ENCODE results near the gene ROR1.
A peak's percentile ranks its signal among the peaks of the same experiment; 100 is the strongest.

The ROR1 gene

GRCh38 chr1:64162804-64163203 lies 389.0 kb downstream of the ROR1 start:
- no peak for DNase-seq

DNA sequence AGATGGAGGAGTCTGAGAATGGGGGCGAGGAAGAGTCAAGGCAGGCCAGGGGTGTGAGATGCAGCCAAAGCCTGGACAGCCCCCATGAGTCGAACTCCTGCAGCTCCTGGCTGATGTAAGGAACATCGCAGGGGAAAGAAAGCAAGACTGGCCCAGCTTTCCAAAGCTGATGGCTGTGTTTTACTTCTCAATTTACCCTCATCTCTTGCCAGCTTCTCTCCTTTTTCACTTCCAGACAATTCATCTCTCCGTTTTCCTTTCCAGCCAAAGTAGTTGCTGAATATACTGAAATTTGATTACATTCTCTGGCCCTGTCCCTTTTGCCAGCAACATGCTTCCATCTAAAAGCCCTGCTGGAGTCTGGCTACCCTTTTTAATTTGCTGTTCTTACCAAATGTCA lies 389.6 kb downstream of the ROR1 start:
- DNase-seq, result no peak

- no peak for DNase-seq
These were observed 390.2 kb downstream of the ROR1 start for GRCh38 chr1:64163970-64164369.

- no peak for DNase-seq
These were observed 392.8 kb downstream of the ROR1 start for GRCh38 chr1:64166629-64167028.

- no peak for DNase-seq
These were observed 393.4 kb downstream of the ROR1 start for GRCh38 chr1:64167176-64167575.

GRCh38 chr1:64171246-64171645 lies 397.4 kb downstream of the ROR1 start:
- no peak for DNase-seq

DNA sequence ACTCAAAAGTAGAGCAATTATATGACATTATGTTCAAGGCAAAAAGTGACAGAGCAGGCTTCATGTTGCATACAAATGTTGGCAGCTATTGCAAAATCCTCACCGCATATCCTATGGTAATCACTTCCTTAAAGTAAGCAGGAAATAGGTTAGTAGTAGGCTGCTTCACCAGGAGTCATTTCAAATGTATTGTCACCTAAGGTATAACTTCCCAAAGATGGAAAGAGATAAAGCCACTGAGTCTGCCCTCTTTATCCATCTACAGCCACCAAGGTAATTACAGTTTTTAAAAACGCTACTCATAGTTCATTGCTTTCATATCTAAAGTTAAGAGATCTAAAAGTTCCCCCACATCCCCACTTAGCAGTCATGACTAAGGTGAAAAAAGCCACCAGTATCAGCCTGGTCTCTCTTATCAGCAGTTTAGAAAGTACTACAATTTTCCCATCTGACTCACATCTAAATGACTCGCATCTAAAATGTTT lies 398.0 kb downstream of the ROR1 start:
- DNase-seq, result no peak

DNA sequence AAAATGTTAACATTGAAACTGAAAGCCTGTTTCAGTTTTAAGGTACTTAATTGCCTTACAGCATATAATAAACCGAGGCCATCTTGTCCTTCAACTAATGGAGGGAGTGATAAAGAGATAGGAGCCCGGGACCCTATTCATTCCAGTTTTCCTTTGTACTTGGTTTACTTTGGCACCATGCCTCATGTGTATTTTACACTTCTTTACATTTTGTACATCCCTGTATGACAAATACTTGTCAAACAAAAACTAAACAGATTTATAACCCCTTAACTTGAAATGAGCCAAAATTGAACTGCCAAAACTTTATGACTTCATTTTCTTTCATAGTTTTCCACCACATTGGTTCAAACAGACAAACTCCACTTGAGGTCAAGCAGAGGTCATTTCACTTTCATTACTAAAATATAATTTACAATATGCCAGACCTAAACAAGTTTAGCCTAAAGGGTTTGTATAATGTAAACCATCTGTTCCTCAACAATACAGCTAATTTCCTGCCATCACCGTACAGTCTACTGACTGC lies 398.7 kb downstream of the ROR1 start:
- DNase-seq, result peak; percentile 21

- DNase-seq, result no peak
These were observed 399.6 kb downstream of the ROR1 start for GRCh38 chr1:64173336-64173940.

DNA sequence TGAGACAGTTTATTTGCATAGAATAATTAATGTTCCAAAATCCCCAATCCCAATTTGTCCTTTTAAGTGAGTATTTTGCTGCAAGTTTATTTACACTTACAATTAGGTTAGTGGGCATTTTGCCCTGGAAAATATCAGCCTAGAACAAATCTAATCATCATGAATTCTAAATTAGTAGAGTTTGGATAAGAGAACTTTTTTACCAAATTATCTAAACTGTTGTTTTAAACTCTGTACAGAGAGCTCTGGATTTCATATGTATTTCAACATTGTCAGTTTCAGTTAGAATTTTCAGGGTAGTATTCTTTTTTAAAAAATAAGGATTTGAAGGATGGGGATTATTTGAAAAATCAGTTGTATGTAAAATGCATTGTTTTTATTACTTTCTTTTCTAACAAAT lies 401.8 kb downstream of the ROR1 start:
- no peak for DNase-seq

GRCh38 chr1:64176659-64177058 lies 402.8 kb downstream of the ROR1 start:
- DNase-seq, result no peak

- DNase-seq, result no peak
These were observed 405.8 kb downstream of the ROR1 start for GRCh38 chr1:64179588-64179987.

GRCh38 chr1:64182207-64182606 lies 408.4 kb downstream of the ROR1 start:
- no peak for DNase-seq

GRCh38 chr1:64183395-64184002 lies 409.7 kb downstream of the ROR1 start:
- peak; percentile 16 for DNase-seq

GRCh38 chr1:64184003-64184440 lies 410.2 kb downstream of the ROR1 start:
- DNase-seq, result peak; percentile 37

DNA sequence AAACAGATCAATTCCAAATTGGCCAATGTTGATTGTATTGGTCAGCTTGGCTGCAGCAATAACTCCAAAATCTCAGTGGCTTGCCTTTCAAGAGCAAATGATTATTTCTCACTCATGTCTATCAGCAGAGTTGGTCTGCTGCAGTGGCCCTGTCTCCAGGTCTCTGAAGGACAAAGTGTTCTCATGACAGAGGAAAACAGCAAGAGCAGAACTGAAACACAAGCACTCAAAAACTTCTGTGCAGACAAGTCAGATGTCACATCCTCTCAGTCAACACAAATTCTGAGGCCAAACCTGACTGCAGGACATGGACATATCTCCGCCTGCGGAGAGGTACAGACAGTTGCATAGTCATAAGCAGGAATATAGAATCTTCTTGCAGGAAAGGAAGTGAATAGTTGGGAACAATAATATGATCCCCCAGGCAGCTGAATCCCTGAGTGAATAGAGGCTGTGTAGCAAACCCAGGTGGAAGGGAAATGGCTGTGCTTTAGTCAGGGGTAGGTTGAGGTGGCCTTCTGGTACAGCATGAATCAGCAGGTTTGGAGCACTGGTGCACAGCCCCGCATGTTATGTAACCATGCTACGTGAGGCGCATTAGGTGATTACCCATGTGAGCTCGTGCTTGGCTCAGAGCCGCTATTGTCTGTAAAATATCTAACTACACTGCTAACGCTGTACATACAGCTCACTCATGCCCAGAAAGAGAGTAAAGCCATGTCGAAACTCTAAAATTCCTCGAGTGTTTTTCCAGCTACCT lies 412.5 kb downstream of the ROR1 start:
- DNase-seq, result no peak

- DNase-seq, result no peak
These were observed 413.1 kb downstream of the ROR1 start for GRCh38 chr1:64186898-64187280.

- no peak for DNase-seq
These were observed 413.8 kb downstream of the ROR1 start for GRCh38 chr1:64187646-64188045.

GRCh38 chr1:64192290-64192689 lies 418.5 kb downstream of the ROR1 start:
- DNase-seq, result no peak

DNA sequence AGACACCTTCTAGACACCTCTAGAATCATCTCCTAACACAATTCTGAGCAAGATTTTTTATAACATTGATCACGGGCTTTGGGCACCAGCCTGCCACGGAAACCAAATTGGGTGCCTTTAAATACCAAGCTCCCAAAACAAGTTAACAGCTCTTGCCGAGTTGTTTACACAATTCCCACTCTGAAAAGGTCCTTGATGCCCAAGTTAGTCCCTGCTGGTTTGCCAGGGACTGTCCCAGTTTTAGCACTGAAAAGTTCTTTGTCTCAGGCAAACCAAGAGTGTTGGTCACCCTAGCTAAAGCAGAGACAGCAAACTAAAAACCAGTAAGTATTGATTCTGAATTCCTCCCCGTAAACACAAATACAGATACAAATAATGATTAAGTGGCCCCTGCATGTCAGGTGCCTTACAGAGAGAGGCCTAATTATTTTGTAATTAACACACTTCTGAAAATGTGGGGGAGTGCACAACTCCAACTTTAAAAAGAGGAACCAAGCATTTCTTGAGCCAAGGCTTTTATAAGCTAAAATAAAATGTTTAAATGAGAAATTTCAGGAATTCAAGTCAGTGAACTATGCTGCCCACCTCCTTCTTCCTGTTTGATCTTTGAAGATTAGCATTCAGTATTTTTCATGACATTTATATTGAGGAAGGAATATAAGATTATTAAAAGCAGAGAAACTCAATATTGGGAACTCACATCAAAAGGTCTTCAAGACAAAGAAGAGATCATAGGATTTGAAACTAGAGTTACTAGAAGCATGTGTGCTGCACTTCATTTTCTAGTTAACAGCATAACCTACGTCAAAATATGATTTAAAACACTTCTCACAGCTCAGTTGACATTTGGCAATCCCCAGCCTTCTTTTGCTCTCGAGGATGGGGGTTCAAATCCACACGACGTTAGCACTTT lies 420.6 kb downstream of the ROR1 start:
- no peak for DNase-seq

DNA sequence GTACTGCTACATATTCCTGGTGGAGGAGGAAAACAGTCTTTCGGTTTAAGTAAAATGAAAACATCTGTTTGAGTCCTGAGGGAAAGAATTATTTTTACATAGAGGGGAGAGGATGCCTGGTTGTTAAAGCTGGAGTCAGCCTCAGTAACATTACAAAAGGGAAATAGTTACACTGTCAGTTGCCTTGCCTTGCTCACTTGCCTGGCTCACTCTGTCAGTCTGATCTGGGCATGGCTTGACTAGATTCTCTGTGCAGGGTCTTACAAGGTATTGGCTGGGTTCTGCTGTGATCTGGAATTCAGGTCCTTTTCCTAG lies 421.2 kb downstream of the ROR1 start:
- no peak for DNase-seq

DNA sequence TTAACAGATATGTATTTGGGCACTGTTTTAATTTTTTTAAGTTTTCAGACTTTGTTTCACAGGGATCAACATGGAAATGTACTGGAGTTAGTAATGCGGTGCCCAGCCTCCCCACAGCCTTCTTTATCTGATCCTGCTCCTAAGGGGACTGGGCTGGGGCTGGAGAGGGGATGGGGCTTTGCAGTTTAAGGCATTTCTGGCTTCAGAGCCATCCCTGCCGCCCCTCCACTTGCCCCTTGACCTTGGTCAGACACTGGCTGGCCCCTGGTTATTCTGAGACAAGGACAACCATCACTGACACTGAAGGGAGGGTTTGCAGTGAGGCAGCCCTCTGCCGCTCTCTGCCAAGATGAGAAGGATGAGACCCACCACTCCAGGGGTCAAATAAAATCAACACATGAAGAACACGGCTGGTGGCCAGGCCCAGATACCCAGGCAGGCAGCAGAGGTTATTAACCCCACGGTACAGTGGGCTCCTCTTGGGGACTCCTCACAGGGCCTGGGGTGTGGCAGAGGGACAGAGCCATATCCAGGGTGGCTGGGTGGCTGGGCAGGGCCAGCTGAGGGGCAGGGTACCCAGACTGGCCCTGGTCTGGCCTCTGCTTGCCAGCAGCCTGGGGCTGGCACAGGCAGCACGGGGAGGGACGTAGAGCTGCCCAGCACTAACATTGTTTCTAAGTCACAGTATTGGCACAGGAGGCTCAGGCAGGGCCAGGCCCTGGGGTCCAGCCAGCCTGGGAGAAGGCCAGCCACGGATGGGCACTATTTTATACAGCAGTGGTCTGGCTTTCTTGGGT lies 422.5 kb downstream of the ROR1 start:
- no peak for DNase-seq

All from NCI-H774 (cell line).